ENCODE results near the gene CAND2.

Gene CAND2

DNA sequence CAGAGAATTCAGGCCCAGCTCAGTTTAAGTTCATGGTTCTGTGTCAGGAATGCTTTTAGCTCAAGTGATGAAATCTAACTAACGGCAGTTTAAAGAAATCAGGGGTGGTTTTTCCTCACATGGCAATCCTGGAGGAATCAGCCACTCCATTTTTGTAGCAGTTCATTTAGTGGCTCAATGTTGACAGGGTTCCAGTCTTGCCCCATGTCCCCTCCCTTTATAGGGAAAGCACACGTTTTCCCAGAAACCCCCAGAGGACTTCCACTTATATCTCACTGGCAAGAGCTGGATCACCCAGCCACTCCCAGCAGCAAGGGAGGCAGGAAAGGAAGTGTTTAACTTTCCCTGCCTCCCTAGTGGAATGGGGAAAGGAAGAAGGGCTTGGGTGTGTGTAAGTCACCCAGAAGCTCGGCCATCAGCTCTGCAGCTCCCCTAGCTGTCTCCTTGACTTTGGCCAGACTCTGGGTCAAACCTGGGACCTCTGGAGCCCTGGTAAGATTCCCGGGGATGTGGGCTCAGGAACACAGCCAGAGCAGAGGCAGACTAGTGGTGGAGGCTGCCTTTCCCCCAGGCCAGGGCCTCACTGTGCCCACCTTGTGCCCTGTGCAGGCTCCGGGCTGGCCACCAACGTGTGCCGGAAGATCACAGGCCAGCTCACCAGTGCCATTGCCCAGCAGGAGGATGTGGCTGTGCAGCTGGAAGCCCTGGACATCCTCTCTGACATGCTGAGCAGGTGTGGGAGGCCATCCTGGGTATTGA, 11.3 kb downstream of the CAND2 start:
- DNase-seq: no peak

- no peak for DNase-seq
Observed at GRCh38 chr3:12808587-12808986, 12.1 kb downstream of the CAND2 start.

DNA sequence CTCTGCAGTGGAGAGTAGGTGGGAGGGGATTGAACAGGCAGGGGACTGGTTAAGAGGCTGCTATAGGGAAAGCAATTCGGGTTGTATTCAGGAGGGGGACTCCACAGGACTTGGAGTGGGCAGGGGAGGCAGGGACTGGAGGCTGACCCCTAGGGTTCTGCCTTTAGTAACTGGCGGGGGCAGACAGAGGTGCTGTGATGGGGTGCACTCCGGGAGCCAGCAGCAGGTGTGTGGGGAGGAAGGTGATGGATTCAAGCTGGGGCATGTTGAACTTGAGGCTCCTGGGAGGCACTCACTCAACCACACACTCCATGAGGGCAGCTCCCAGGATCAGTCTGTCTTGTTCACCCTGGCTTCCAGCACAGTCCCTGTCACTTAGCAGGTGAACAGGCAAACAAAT, 12.5 kb downstream of the CAND2 start:
- DNase-seq: no peak

- peak; percentile 8 for DNase-seq
Observed at GRCh38 chr3:12809435-12809834, 13.0 kb downstream of the CAND2 start.

GRCh38 chr3:12810013-12810780, 13.7 kb downstream of the CAND2 start:
- DNase-seq: peak; percentile 96

DNA sequence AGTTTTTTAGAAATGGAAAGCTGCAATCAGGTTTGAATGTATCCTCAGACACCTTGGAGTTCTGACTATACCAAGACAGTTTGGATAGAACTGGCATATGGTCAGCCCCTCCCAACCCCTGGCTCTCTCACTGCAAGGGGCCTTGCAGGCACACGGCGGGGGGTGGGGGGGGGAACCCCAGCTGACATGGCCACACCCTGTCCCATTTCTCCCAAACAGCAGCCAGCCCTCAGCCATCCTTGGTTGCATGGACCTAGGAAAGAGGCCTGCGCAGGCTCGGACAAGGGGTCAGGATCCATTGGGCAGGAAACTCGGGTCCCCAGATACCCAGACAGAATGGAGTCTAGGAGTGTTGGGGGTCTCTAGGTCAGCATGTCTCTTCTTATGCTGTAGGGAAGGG, 14.5 kb downstream of the CAND2 start:
- DNase-seq: no peak

DNA sequence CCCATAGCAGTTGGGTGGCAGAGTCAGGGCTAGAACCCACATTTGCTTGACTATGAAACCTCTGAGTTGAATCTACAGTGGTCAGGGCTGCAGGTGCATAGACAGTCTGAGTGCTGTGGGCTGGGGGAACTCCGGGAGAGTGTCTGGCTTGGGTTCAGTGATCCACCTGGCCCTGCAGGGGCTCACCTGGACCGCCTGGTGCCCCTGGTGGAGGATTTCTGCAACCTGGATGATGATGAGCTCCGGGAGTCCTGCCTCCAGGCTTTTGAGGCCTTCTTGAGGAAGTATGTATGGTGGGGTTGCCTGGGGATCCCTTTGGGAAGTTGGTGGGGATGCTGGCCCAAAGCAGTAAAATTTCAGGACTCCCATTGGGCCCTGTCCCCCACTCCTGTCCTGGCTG, 16.3 kb downstream of the CAND2 start:
- no peak for DNase-seq

- DNase-seq: no peak
Observed at GRCh38 chr3:12813967-12814366, 17.5 kb downstream of the CAND2 start.

GRCh38 chr3:12815078-12815477, 18.6 kb downstream of the CAND2 start:
- DNase-seq: no peak

- no peak for DNase-seq
Observed at GRCh38 chr3:12815719-12816118, 19.2 kb downstream of the CAND2 start.

- no peak for DNase-seq
Observed at GRCh38 chr3:12816521-12817342, 20.3 kb downstream of the CAND2 start.

DNA sequence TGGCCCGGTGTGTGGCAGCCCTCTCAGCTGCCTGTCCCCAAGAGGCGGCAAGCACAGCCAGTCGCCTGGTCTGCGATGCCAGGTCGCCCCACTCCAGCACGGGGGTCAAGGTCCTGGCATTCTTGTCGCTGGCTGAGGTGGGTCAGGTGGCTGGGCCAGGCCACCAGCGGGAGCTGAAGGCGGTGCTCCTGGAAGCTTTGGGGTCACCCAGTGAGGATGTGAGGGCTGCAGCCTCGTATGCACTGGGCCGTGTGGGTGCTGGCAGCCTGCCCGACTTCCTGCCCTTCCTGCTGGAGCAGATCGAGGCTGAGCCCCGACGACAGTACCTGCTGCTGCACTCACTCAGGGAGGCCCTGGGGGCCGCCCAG, 20.8 kb downstream of the CAND2 start:
- DNase-seq: no peak

DNA sequence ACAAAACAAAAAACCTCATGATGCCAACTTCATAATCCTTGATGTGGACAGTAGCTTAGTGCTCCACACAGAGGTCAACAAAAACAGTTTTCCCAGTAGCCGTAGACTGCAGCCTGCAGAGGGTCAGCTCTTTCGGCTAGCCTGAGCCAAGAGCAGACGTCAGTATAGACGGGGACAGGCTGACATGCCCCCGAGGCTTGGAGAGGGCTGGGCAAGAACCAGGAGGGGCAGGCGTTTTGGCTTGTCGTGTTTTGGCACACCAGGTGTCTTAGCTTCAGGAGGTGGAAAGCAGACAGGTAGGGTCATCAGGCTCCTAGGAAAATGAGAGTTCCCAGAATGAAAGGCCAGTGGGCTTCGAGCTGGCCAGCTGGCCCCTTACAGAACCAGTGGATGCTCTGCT, 21.8 kb downstream of the CAND2 start:
- DNase-seq: no peak

GRCh38 chr3:12818773-12819172, 22.3 kb downstream of the CAND2 start:
- DNase-seq: no peak

- DNase-seq: no peak
Observed at GRCh38 chr3:12822725-12823373, 26.4 kb downstream of the CAND2 start.

- no peak for DNase-seq
Observed at GRCh38 chr3:12824299-12824698, 27.8 kb downstream of the CAND2 start.

DNA sequence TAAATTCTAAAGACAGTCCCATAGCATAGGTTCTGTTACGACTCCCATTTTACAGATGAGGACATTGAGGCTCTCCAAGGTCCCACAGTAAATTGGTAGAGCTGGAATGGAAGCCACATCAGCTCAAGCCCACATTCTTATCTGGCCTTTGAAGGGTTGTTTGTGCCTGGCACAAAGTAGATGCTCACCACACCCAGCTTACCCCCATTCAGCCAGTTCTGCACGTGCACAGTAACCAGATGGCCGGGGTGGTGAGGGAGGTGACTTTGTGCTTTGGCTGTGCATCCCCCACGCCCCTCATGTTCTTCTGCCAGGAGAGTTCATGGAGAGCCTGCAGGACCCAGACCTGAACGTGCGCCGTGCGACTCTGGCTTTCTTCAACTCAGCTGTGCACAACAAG, 28.7 kb downstream of the CAND2 start:
- DNase-seq: no peak

DNA sequence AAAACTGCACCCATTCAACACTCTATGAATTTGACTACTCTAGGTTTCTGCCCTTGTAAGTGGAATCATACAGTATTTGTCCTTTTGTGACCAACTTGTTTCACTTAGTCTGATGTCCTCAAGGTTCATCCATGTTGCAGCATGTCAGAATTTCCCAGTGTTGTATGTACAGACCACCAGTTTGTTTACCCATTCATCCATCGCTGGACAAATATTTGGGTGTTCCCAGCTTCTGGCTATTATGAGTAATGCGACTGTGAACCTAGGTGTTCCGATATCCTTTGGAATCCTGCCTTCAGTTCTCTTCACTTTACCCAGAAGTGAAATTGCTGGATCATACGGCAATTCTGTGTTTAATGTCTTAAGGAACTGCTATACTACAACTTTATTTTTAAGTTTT, 32.3 kb downstream of the CAND2 start:
- no peak for DNase-seq

GRCh38 chr3:12829404-12829803, 32.9 kb downstream of the CAND2 start:
- no peak for DNase-seq

- DNase-seq: no peak
Observed at GRCh38 chr3:12829886-12830784, 33.7 kb downstream of the CAND2 start.

GRCh38 chr3:12830785-12831156, 34.3 kb downstream of the CAND2 start:
- DNase-seq: no peak

DNA sequence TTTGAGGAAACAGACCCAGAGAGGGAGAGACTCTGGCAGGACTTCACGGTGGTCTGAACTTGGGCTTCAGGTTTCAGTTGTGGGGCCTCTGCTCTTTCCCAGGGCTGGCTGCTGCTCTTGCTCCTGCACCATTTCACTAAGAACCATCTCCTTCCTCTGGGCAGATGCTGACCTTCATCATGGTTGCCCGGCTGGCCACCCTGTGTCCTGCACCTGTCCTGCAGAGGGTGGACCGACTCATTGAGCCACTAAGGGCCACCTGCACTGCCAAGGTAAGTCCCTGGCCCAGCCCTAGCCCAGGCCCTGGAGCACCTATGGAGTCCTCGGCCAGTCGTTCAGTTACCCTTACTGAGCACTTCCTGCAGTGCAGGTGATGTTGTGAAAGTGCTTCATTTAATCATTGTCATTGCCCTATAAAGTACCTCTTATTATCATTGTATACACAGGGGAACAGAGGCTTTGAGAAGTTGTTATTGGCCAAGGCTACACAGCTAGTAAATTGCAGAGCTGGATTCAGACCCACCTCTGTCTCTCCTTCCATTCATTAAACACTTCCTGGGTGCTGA, 34.9 kb downstream of the CAND2 start:
- no peak for DNase-seq
